IMR-90 (cell line): ENCODE measurements around the gene SLC18A3. TPM values are rescaled to one million over a fixed set of nuclear protein-coding genes. Genes with fewer than 3 reads are reported as not detected.
A peak's percentile ranks its signal among the peaks of the same experiment; 100 is the strongest.

Source experiments
- ATAC-seq: fragments of 200-7000 bp; cut with Tn5 transposase; 2 replicates; pipeline ENCODE4 v1.9.1; 2020; ENCODE audit warnings: low read depth, mild to moderate bottlenecking, moderate library complexity
- BruUV-seq: library from RNA; stranded (reverse); fragments of 400-500 nt; replicated peaks from 2 replicates; lab custom pipeline; 2021; lab: Mats Ljungman, UMichigan
- CTCF ChIA-PET: fragments of 300-600 bp; formaldehyde crosslinking; extraction: SDS; loops from one replicate; lab custom pipeline; 2021; ENCODE audit warnings: antibody characterized with exemption; lab: Yijun Ruan, JAX
- POLR2A ChIA-PET: fragments of 300-600 bp; sonication (Branson Sonifier 250); formaldehyde crosslinking; loops from one replicate; lab custom pipeline; 2022; ENCODE audit warnings: antibody characterized with exemption; ENCODE audit not compliant: unreplicated experiment; lab: Charles Lee
- DNase-seq: peaks from one replicate; pipeline ENCODE4 v3.0.0; 2013
- H2AFZ ChIP-seq: replicated peaks from 2 replicates; pipeline ENCODE3; 2013; ENCODE audit warnings: low read length, mild to moderate bottlenecking; ENCODE audit not compliant: poor library complexity
- H2AK5ac ChIP-seq: 2 replicates; pipeline ENCODE4 v1.6.1; 2013; ENCODE audit warnings: low read depth, low read length, inconsistent platforms
- H2AK9ac ChIP-seq: replicated peaks from 2 replicates; pipeline ENCODE3; 2013; ENCODE audit warnings: mild to moderate bottlenecking, low read depth, low read length, moderate library complexity; ENCODE audit not compliant: poor library complexity
- H2BK120ac ChIP-seq: 2 replicates; pipeline ENCODE4 v1.6.1; 2013; ENCODE audit warnings: low read depth, low read length, inconsistent platforms
- H2BK15ac ChIP-seq: 3 replicates; pipeline ENCODE4 v1.6.1; 2013; ENCODE audit warnings: low read depth, low read length, inconsistent platforms
- H2BK20ac ChIP-seq: 2 replicates; pipeline ENCODE4 v1.6.1; 2013; ENCODE audit warnings: low read depth, mild to moderate bottlenecking, inconsistent platforms, low read length, moderate library complexity
- H2BK5ac ChIP-seq: 2 replicates; pipeline ENCODE4 v1.6.1; 2013; ENCODE audit warnings: mild to moderate bottlenecking, low read depth, low read length, inconsistent platforms; ENCODE audit not compliant: poor library complexity, severe bottlenecking
- H3K14ac ChIP-seq: replicated peaks from 2 replicates; pipeline ENCODE4 v1.6.1; 2013; ENCODE audit warnings: low read depth, low read length, inconsistent platforms
- H3K18ac ChIP-seq: 2 replicates; pipeline ENCODE4 v1.6.1; 2013; ENCODE audit warnings: low read depth, low read length, control low read depth
- H3K23ac ChIP-seq: 2 replicates; pipeline ENCODE4 v1.6.1; 2013; ENCODE audit warnings: low read depth, low read length, inconsistent platforms
- H3K27ac ChIP-seq: 2 replicates; pipeline ENCODE4 v1.5.1; 2013; ENCODE audit warnings: mild to moderate bottlenecking, control low read depth, low read length; ENCODE audit not compliant: insufficient read depth
- H3K27me3 ChIP-seq: 2 replicates; pipeline ENCODE4 v1.6.1; 2013; ENCODE audit warnings: low read length; ENCODE audit not compliant: control insufficient read depth, insufficient read depth
- H3K36me3 ChIP-seq: 2 replicates; pipeline ENCODE4 v1.6.1; 2013; ENCODE audit warnings: low read length, mixed read lengths; ENCODE audit not compliant: control insufficient read depth, insufficient read depth
- H3K4ac ChIP-seq: 2 replicates; pipeline ENCODE4 v1.6.1; 2013; ENCODE audit warnings: low read depth, low read length, inconsistent platforms
- H3K4me1 ChIP-seq: 2 replicates; pipeline ENCODE4 v1.6.1; 2013; ENCODE audit warnings: low read length, mixed read lengths; ENCODE audit not compliant: control insufficient read depth, insufficient read depth
- H3K4me2 ChIP-seq: 2 replicates; pipeline ENCODE4 v1.6.1; 2013; ENCODE audit warnings: low read depth, mild to moderate bottlenecking, control low read depth, low read length, moderate library complexity
- H3K4me3 ChIP-seq: 2 replicates; pipeline ENCODE4 v1.5.1; 2013; ENCODE audit warnings: low read depth, mild to moderate bottlenecking, control low read depth, low read length, moderate library complexity; ENCODE audit not compliant: insufficient read depth
- H3K56ac ChIP-seq: 2 replicates; pipeline ENCODE4 v1.6.1; 2013; ENCODE audit warnings: low read length, inconsistent platforms; ENCODE audit not compliant: insufficient read depth; ENCODE audit errors: extremely low read depth
- H3K79me1 ChIP-seq, 2 experiments: 2 replicates each; pipeline ENCODE4 v1.6.1; 2013; ENCODE audit warnings: low read length in 2 of 2, inconsistent platforms in 1 of 2, low read depth in 1 of 2
- H3K9ac ChIP-seq: 2 replicates; pipeline ENCODE4 v1.6.1; 2013; ENCODE audit warnings: low read depth, low read length, control low read depth
- H3K9me1 ChIP-seq: 2 replicates; pipeline ENCODE4 v1.6.1; 2013; ENCODE audit warnings: low read length, inconsistent platforms; ENCODE audit not compliant: insufficient read depth
- H3K9me3 ChIP-seq: 2 replicates; pipeline ENCODE4 v1.6.1; 2013; ENCODE audit warnings: low read length; ENCODE audit not compliant: control insufficient read depth, insufficient read depth
- H4K20me1 ChIP-seq: 2 replicates; pipeline ENCODE4 v1.6.1; 2013; ENCODE audit warnings: low read length, inconsistent platforms; ENCODE audit not compliant: insufficient read depth
- H4K5ac ChIP-seq: 2 replicates; pipeline ENCODE4 v1.6.1; 2013; ENCODE audit warnings: mild to moderate bottlenecking, low read depth, low read length, control low read depth
- H4K8ac ChIP-seq, 2 experiments: 2 replicates each; pipeline ENCODE4 v1.6.1; 2013; ENCODE audit warnings: low read depth in 2 of 2, low read length in 2 of 2, control low read depth in 1 of 2, inconsistent platforms in 1 of 2
- H4K91ac ChIP-seq: 2 replicates; pipeline ENCODE4 v1.6.1; 2013; ENCODE audit warnings: low read depth, low read length, inconsistent platforms; ENCODE audit not compliant: insufficient read depth
- CHD1 ChIP-seq: IDR thresholded peaks from 2 replicates; pipeline ENCODE4 v1.6.1; 2012; ENCODE audit warnings: low read depth, low read length, improper control_type of control experiment
- CTCF ChIP-seq: conservative IDR thresholded peaks from 2 replicates; pipeline ENCODE4 v1.5.1; 2012; ENCODE audit warnings: mild to moderate bottlenecking, low read depth, low read length, improper control_type of control experiment
- FOS ChIP-seq: fragments of 150-350 bp; IDR thresholded peaks from 2 replicates; pipeline ENCODE4 v1.6.1; 2016; ENCODE audit warnings: low read depth, low read length
- MAZ ChIP-seq: IDR thresholded peaks from 2 replicates; pipeline ENCODE4 v1.6.1; 2012; ENCODE audit warnings: low read depth, mild to moderate bottlenecking, low read length, improper control_type of control experiment, moderate library complexity, borderline replicate concordance
- MXI1 ChIP-seq: IDR thresholded peaks from 2 replicates; pipeline ENCODE4 v1.6.1; 2012; ENCODE audit warnings: low read depth, mild to moderate bottlenecking, low read length, moderate library complexity, borderline replicate concordance
- NFE2L2 ChIP-seq: fragments of 150-350 bp; IDR thresholded peaks from 2 replicates; pipeline ENCODE4 v1.6.1; 2016; ENCODE audit warnings: low read depth, mild to moderate bottlenecking, low read length
- RAD21 ChIP-seq: IDR thresholded peaks from 2 replicates; pipeline ENCODE4 v1.6.1; 2012; ENCODE audit warnings: low read length, improper control_type of control experiment
- RFX5 ChIP-seq: IDR thresholded peaks from 2 replicates; pipeline ENCODE4 v1.8.0; 2012; ENCODE audit warnings: low read depth, mild to moderate bottlenecking, low read length, moderate library complexity
- SMC3 ChIP-seq: fragments of 150-350 bp; IDR thresholded peaks from 2 replicates; pipeline ENCODE4 v1.6.1; 2016; ENCODE audit warnings: low read depth, mild to moderate bottlenecking, antibody characterized with exemption, low read length, moderate library complexity
- WGBS, 2 experiments: methylation state at CpG; one replicate each; pipeline versions ENCODE4 v1.1.5 to v1.1.7; 2013; ENCODE audit warnings: missing lambda C conversion rate in 2 of 2; ENCODE audit not compliant: insufficient read length in 1 of 2; ENCODE audit errors: extremely low coverage in 2 of 2; 5-methylcytosine and 5-hydroxymethylcytosine counted together
- dilution Hi-C: fragments of 300-500 bp; cut with HindIII; formaldehyde crosslinking; loops from one replicate; pipeline ENCODE4 v1.14.3; 2018; ENCODE audit warnings: low sequenced_read_pairs; ENCODE audit not compliant: unreplicated experiment
- in situ Hi-C: fragments of 300-500 bp; cut with MboI; formaldehyde crosslinking; loops from 3 replicates; pipeline ENCODE4 v1.14.3; 2019; ENCODE audit warnings: low sequenced_read_pairs, inconsistent platforms, mixed read lengths
- intact Hi-C: fragments of 100-400 bp; cut with micrococcal nuclease; formaldehyde crosslinking; loops from 2 replicates; pipeline ENCODE4 v1.10.0; 2022
- polyA plus RNA-seq, 3 experiments: library from polyadenylated mRNA; depleted of rRNA; stranded (reverse); fragments of >200 nt; gene quantifications; 2 replicates each; pipeline ENCODE4 v1.2.3, GENCODE V29; 2012; ENCODE audit warnings: low replicate concordance in 1 of 3
- total RNA-seq: library from RNA; depleted of rRNA; stranded (reverse); fragments of >200 nt; gene quantifications from 2 replicates; pipeline ENCODE4 v1.2.3, GENCODE V29; 2012

The SLC18A3 gene
- total and polyA plus RNA-seq, 2 of the 4 experiments (the other 2 are of a cell fraction), result not detected

GRCh38 chr10:49654036-49654693 lies 44.1 kb downstream of the SLC18A3 start:
- Histone ChIP-seq H3K4me2 (no peak overlapping the region), H3K18ac (no peak overlapping the region), H3K9ac (no peak overlapping the region), H2AK5ac (no peak overlapping the region), H3K27ac (no peak overlapping the region), H2BK5ac (no peak overlapping the region), H2BK20ac (no peak overlapping the region), H4K5ac (no peak overlapping the region), H3K23ac (no peak overlapping the region), H2BK15ac (no peak overlapping the region), H4K8ac (no peak overlapping the region), H4K91ac (no peak overlapping the region), H3K9me3 (no peaks in the 10 kb centered on the region), H4K20me1 (no peaks in the 10 kb centered on the region), H2AFZ (peak overlapping the region; percentile 43), H2BK120ac (no peak overlapping the region), H3K4ac (no peak overlapping the region), H3K4me3 (no peak overlapping the region), H3K14ac (no peak overlapping the region), H2AK9ac (no peak overlapping the region), H3K79me1 (no peaks in the 10 kb centered on the region), H3K56ac (no peak overlapping the region), H3K9me1 (no peaks in the 10 kb centered on the region), H3K27me3 (peaks cover 8% of the 10 kb centered on the region), H3K4me1 (no peaks in the 10 kb centered on the region), H3K36me3 (no peaks in the 10 kb centered on the region)
- in situ Hi-C loops, result no loop called here
- intact Hi-C loops, result no loop called here
- dilution Hi-C loops, result no loop called here
- ATAC-seq, result no peak
- BruUV-seq, result no TSS peak
- no peak for DNase-seq
- TF ChIP-seq MAZ (no peak), SMC3 (no peak), MXI1 (no peak), RAD21 (no peak), RFX5 (no peak), FOS (no peak), CHD1 (no peak), CTCF (no peak), NFE2L2 (no peak)
- whole genome bisulfite sequencing, 2 experiments, result no CpG with 5 or more reads among the region's 5 CpGs
- CTCF ChIA-PET, result no interaction called here
- POLR2A ChIA-PET, result no interaction called here
